Activated T-cell treated with anti-CD3 and anti-CD28 coated beads, Interleukin-2, amount 50 U/mL, for 72 hours (primary cell): ENCODE results near the gene AK9. TPM values are rescaled to one million over a fixed set of nuclear protein-coding genes. Genes with fewer than 3 reads are reported as not detected.

ENCODE experiments used
- ATAC-seq, 2 donors: fragments of 150-1000 bp; cut with Tn5 transposase; replicated peaks in 1 of 2; 2 replicates each; pipeline ENCODE4 v1.10.0; 2021; ENCODE audit warnings: moderate library complexity in 2 of 2, mild to moderate bottlenecking in 1 of 2
- DNase-seq, 2 donors: peaks; one replicate each; pipeline ENCODE4 v3.0.0; 2021 to 2022; ENCODE audit warnings: mixed read lengths in 1 of 2
- H3K27ac Mint-ChIP-seq: one replicate; pipeline ENCODE4 v1.8.0; 2022; ENCODE audit warnings: mild to moderate bottlenecking, moderate library complexity, mixed read lengths
- H3K27me3 Mint-ChIP-seq: one replicate; pipeline ENCODE4 v1.8.0; 2022; ENCODE audit warnings: low read depth, mixed read lengths
- H3K36me3 Mint-ChIP-seq, 2 donors: one replicate each; pipeline ENCODE4 v1.8.0; 2022; ENCODE audit warnings: mixed read lengths in 2 of 2, mild to moderate bottlenecking in 1 of 2; ENCODE audit not compliant: insufficient read depth in 2 of 2
- H3K4me1 Mint-ChIP-seq: one replicate; pipeline ENCODE4 v1.8.0; 2022; ENCODE audit warnings: low read depth, mixed read lengths
- H3K4me3 Mint-ChIP-seq, 2 donors: one replicate each; pipeline ENCODE4 v1.8.0; 2022; ENCODE audit warnings: mild to moderate bottlenecking in 2 of 2, mixed read lengths in 2 of 2, moderate library complexity in 2 of 2
- H3K9me3 Mint-ChIP-seq, 2 donors: one replicate each; pipeline ENCODE4 v1.8.0; 2022; ENCODE audit warnings: mixed read lengths in 2 of 2
- total RNA-seq, 2 donors: library from RNA; stranded (reverse); gene quantifications; one replicate each; pipeline ENCODE4 v1.2.3, GENCODE V29; 2022

The AK9 gene
- total RNA-seq, 2 donors from 2014 or later = 6.4 to 11.5 TPM

DNA sequence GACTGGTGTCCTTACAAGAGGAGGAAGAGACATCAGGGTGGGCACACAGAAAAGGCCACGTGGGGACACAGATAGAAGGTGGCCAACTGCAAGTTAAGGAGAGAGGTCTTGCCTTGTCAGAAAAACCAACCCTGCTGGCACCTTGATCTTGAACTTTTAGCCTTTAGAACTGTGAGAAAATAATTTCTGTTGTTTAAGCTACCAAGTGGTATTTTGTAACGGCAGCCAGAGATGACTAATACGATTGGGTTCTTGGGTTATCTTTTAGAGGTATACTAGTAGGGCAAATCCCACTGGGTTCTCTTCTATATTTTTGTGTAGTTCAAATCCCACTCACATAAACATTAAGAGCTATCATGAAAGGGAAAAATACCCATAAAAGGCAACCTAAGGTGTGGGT, 176.1 kb downstream of the AK9 start:
- H3K4me1 Mint-ChIP-seq = peaks cover 39% of the 10 kb centered on the region
- H3K4me3 Mint-ChIP-seq = peak overlapping the region; percentile 65 to 78
- peak overlapping the region; percentile 47 for H3K27ac Mint-ChIP-seq
- DNase-seq = no peak
- peaks cover 0 to 2% of the 10 kb centered on the region in 2 donors for H3K9me3 Mint-ChIP-seq
- H3K27me3 Mint-ChIP-seq = no peaks in the 10 kb centered on the region
- ATAC-seq = peak in 1 of 2 donors; percentile 18
- peaks cover 1 to 4% of the 10 kb centered on the region in 2 donors for H3K36me3 Mint-ChIP-seq

DNA sequence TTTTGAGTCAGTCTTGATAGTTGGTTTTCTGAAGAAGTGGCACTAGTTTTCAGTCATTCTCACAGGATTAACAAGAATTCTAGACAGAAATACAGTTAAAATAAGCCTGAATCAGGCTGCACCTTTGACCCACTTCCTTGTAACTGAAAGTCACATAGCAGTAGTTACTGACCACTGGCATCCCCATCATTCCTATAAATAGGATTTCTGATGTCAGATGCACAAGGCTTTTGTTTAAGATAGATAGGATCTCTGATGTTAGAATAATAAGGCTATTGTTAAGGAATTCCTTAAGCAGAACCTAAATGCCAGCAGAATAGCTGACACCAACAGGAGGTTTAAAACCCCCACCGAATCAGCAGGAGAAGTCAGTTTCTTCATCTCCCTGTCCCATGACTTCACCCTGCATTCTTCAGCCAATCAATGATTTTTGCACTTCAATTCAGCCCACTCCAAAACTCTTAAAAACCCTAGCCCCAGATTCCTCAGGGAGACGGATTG, 177.4 kb downstream of the AK9 start:
- H3K27ac Mint-ChIP-seq = no peak overlapping the region
- DNase-seq (no peak), ATAC-seq (peak in 1 of 2 donors; percentile 22)
- H3K36me3 Mint-ChIP-seq = peaks cover 1 to 4% of the 10 kb centered on the region in 2 donors
- no peaks in the 10 kb centered on the region for H3K27me3 Mint-ChIP-seq
- H3K4me3 Mint-ChIP-seq = no peak overlapping the region
- peaks cover 39% of the 10 kb centered on the region for H3K4me1 Mint-ChIP-seq
- peaks cover 0 to 2% of the 10 kb centered on the region in 2 donors for H3K9me3 Mint-ChIP-seq

DNA sequence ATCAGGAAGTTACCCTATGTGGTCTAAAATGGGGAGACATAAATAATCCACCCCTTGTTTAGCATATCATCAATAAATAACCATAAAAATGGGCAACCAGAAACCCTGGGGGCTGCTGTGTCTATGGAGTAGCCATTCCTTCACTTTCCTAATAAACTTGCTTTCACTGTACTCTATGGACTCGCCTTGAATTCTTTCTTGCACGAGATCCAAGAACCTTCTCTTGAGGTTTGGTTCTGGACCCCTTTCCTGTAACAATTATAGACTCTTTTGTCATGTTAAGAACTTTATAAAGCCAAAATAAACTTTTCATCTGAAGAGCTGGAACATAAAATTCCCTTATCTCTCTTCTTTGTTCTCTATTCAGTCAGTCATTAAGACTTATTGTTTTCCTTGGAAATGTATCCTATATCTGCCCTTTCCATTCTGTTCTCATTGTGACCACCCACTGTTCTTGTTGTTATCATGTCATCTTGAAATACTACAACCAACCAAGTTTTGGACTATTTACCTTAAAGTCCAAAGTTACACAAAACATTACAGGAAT, 178.7 kb downstream of the AK9 start:
- H3K36me3 Mint-ChIP-seq = peaks cover 1 to 4% of the 10 kb centered on the region in 2 donors
- H3K27me3 Mint-ChIP-seq = no peaks in the 10 kb centered on the region
- ATAC-seq = no peak
- no peak for DNase-seq
- H3K4me3 Mint-ChIP-seq = no peak overlapping the region
- H3K27ac Mint-ChIP-seq = no peak overlapping the region
- peaks cover 39% of the 10 kb centered on the region for H3K4me1 Mint-ChIP-seq
- peaks cover 0 to 2% of the 10 kb centered on the region in 2 donors for H3K9me3 Mint-ChIP-seq

DNA sequence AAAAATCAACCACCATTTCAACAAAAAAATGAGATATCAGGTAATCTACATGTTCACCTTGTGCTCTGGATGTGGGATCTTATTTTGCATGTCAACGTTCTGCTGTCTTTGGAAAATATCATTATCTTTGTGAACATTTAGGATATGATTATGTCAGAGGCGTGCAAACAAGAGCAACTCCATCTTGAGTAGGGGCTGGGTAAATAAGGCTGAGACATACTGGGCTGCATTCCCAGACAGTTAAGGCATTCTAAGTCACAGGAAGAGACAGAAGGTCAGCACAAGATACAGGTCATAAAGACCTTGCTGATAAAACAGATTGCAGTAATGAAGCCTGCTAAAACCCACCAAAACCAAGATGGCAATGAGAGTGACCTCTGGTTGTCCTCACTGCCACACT, 179.2 kb downstream of the AK9 start:
- Mint-ChIP-seq H3K4me1 (peaks cover 36% of the 10 kb centered on the region), H3K27me3 (no peaks in the 10 kb centered on the region), H3K36me3 (peaks cover 1 to 4% of the 10 kb centered on the region in 2 donors), H3K4me3 (no peak overlapping the region), H3K27ac (no peak overlapping the region), H3K9me3 (peaks cover 0 to 2% of the 10 kb centered on the region in 2 donors)
- DNase-seq = no peak
- ATAC-seq = no peak

DNA sequence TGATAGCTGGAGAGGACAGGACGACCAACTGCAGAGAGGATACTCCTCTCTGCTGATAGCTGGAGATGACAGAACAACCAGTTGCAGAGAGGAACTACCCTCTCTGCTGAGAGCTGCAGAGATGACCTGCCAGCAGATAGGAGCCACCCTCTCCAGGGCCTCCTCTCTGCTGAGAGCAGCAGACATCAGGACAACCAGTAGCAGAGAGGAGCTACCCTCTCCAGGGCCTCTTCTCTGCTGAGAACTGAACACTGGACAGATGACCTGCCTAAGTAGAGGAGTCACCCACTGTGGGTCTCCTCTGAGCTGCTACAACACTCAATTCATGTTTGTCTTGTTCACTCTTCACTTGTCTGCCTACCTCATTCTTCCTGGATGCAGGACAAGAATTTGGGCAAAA, 180.6 kb downstream of the AK9 start:
- no peak overlapping the region for H3K27ac Mint-ChIP-seq
- peaks cover 21% of the 10 kb centered on the region for H3K4me1 Mint-ChIP-seq
- H3K9me3 Mint-ChIP-seq = no peaks in the 10 kb centered on the region
- no peak for ATAC-seq
- peaks cover 0 to 2% of the 10 kb centered on the region in 2 donors for H3K36me3 Mint-ChIP-seq
- DNase-seq = no peak
- no peak overlapping the region for H3K4me3 Mint-ChIP-seq
- H3K27me3 Mint-ChIP-seq = no peaks in the 10 kb centered on the region

DNA sequence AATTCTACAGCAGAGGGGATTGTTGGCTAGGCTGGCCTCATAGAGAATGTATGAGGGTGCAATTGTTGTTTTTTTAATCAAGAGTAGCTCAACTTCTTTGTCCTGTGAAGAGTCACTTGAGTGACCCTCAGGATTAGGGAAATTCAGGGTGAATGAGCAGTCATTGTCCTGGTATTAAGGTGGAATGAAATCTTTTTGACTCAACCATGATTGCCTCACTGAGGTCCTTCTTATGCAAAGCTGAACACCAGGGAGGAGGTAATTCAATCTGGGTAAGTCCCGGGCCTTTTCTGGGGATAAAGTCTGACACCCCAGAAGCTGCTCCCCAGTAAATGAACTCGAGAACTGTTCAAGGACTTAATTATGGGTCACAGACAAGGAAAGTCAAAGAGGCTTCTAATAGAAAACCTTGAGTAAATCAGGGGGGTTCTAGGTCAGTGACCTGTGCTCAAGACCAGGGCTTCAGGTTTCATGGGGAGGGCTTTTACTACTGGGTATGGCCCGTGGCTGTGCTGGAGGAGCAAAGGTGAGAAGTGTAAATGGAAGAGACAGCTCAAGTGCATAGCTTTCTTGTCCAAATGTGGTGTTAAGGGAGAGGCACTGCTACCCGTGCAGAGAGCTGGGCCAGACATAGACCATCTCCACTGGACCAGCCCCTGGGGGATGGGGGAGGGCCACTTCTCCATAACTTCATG, 182.7 kb downstream of the AK9 start:
- no peak overlapping the region for H3K27ac Mint-ChIP-seq
- peaks cover 1% of the 10 kb centered on the region for H3K4me1 Mint-ChIP-seq
- no peak for ATAC-seq
- H3K27me3 Mint-ChIP-seq = no peaks in the 10 kb centered on the region
- H3K4me3 Mint-ChIP-seq = no peak overlapping the region
- no peak for DNase-seq
- no peaks in the 10 kb centered on the region for H3K9me3 Mint-ChIP-seq
- H3K36me3 Mint-ChIP-seq = peaks cover 0 to 2% of the 10 kb centered on the region in 2 donors

DNA sequence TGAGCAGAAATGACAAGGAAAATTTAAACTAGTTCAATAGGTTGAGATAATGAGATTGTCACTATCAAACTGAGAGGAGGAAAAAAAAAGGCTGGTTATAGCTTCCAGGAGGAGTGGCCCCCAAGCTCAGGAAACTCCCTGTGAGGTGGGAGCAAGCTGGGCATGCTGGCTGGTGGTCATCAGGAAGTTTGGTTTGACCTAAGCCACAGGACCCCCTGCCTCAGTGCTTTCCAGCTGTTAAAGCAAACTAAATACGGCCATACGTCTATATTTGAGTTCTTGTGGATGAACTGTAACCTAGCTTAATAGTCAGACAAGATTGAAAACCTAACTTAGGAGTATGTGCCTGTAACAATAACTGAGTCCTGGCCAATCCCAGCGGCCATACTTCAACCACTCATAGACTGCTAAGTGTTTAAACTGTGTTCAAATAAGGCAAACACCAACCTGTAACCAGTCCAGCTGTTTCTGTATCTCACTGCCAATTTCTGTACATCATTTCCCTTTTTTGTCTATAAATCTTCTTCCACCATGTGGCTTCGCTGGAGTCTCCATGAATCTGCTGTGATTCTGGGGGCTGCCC, 183.4 kb downstream of the AK9 start:
- Mint-ChIP-seq H3K9me3 (no peaks in the 10 kb centered on the region), H3K4me3 (no peak overlapping the region), H3K27ac (no peak overlapping the region), H3K27me3 (no peaks in the 10 kb centered on the region), H3K36me3 (peaks cover 0 to 2% of the 10 kb centered on the region in 2 donors), H3K4me1 (no peaks in the 10 kb centered on the region)
- DNase-seq = no peak
- ATAC-seq = no peak

DNA sequence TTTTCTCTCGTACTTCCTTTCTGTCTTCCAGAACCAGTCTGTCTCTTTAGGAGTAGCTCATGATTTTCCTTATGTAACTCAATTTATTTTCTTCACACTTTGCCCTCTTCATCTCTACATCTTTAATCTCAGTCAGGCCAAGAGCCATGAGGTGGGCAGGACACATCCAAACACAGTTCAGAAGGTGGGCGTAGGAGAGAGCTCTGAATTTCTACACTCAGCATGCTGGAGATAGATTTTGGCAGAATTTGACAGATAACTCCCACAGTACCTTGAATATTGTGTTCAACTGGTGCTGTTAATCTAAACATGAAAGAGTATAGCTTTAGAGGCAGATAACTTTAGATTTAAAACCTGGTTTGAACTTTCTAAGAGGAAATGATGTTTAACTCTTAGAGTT, 184.2 kb downstream of the AK9 start:
- H3K27me3 Mint-ChIP-seq = peaks cover 4% of the 10 kb centered on the region
- ATAC-seq (no peak), DNase-seq (no peak)
- H3K27ac Mint-ChIP-seq = no peak overlapping the region
- H3K4me3 Mint-ChIP-seq = no peak overlapping the region
- no peaks in the 10 kb centered on the region for H3K9me3 Mint-ChIP-seq
- no peaks in the 10 kb centered on the region for H3K4me1 Mint-ChIP-seq
- H3K36me3 Mint-ChIP-seq = peaks cover 0 to 2% of the 10 kb centered on the region in 2 donors

DNA sequence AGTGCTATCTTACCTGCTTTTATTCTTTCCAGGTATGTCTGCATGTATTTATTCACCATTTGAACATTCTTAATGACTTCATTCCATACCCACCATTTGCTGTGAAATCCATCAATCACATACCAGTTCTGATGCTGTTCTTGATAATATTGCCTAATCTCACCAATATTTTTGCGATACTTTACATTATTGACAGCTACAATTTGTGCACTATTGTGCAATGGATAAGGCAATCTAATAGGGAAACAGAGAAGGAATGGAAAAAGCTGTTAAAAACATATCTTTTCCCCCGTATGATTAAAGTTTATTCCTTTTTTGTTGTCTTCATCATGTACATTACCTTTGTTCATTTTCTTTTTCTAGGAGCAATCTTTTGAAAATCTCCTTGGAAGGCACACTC, 184.7 kb downstream of the AK9 start:
- DNase-seq (no peak), ATAC-seq (no peak)
- Mint-ChIP-seq H3K4me1 (no peaks in the 10 kb centered on the region), H3K9me3 (no peaks in the 10 kb centered on the region), H3K36me3 (peaks cover 0 to 2% of the 10 kb centered on the region in 2 donors), H3K27me3 (peaks cover 5% of the 10 kb centered on the region), H3K27ac (no peak overlapping the region), H3K4me3 (no peak overlapping the region)

DNA sequence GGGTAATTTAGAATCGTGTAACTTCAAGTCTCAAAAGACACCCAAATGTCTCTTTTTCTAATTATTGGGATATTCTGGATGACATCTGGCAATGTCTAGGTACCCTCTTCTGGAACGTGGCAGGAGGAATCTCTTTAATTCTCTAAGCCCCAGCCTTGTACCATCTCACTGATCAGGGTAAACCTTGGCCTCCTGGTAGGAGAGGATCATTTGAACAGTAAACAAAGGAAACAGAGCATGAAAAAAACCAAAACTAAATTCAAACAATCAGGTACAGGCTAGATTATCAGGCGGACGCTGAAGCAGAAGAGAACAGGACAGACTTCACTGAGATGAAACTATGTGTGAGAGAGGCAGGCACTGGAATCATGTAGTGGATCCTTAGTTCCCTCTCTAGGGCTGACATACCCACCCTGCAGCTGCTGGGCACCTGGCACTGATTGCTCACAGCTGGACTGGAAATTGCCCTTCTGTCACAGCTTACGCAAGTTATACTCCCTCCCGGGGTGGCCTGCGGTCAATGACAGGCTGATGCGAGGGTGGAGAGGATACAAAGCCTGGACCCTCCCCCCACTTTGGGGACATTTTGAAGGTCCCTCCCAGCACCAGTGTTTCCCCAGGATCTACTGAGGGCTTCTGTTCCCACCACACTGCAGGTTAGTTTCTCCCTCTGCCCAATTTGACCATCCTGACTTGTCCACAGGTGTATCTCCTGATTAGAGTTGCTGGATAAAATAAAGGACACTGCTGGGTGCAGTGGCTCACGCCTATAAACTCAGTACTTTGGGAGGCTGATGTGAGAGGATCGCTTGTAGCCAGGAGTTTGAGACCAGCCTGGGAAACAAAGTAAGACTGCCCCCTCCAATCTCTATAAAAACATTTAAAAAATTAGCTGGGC, 187.4 kb downstream of the AK9 start:
- Mint-ChIP-seq H3K9me3 (no peaks in the 10 kb centered on the region), H3K4me3 (no peak overlapping the region), H3K4me1 (no peaks in the 10 kb centered on the region), H3K27me3 (peaks cover 5% of the 10 kb centered on the region), H3K36me3 (no peaks in the 10 kb centered on the region), H3K27ac (no peak overlapping the region)
- ATAC-seq = no peak
- no peak for DNase-seq

DNA sequence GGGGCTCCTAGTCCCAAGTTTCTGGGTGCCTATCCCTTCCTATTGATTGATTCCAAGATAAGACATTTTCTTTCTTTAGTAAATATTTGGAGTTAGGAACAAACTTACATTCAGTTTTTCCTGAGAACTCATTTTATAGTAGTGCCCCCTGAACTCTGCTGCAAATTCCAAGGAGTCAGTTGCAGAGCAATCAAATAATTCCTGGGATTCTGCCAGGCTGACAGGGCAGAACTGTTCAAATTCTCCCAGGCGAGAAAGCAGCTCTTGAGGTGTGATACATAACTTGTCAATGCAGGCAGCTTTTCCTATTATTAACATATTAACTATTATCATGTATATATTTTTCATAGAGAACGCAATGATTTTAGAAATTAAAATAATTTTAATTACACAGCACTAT, 192.1 kb downstream of the AK9 start:
- no peaks in the 10 kb centered on the region for H3K9me3 Mint-ChIP-seq
- DNase-seq (no peak), ATAC-seq (no peak)
- peaks cover 15% of the 10 kb centered on the region for H3K4me1 Mint-ChIP-seq
- H3K27me3 Mint-ChIP-seq = peaks cover 5% of the 10 kb centered on the region
- no peaks in the 10 kb centered on the region for H3K36me3 Mint-ChIP-seq
- no peak overlapping the region for H3K27ac Mint-ChIP-seq
- H3K4me3 Mint-ChIP-seq = no peak overlapping the region

DNA sequence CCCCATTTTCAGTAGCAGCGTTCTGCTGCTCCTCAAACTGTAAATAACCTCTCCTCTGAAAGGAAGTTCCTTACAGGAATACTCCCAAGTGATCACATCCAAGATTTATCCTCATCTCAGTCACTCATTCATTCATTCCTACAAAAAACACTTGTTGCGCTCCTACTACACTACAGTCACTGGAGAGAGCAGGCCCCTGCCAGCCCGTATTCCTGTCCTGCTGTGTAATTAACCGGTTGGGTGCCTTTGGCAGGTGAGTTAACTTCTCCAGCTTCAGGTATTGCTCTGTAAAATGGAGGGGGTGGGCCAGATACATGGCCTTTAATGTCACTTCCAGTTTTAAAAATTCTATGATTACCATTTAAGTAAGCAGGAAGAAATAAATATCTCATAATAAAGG, 192.9 kb downstream of the AK9 start:
- Mint-ChIP-seq H3K27ac (no peak overlapping the region), H3K9me3 (no peaks in the 10 kb centered on the region), H3K4me3 (no peak overlapping the region), H3K36me3 (no peaks in the 10 kb centered on the region), H3K4me1 (peaks cover 22% of the 10 kb centered on the region), H3K27me3 (peaks cover 5% of the 10 kb centered on the region)
- DNase-seq (no peak), ATAC-seq (no peak)
